GM23338 (cell line): ENCODE results near the gene ABCA5. TPM values are rescaled to one million over a fixed set of nuclear protein-coding genes. Genes with fewer than 3 reads are reported as not detected.

ENCODE experiments used
- ATAC-seq: fragments of 200-7000 bp; cut with Tn5 transposase; 3 replicates; pipeline ENCODE4 v1.9.1; 2020
- DNase-seq: peaks from one replicate; pipeline ENCODE4 v3.0.0-alpha.2; 2015; ENCODE audit warnings: low spot score
- H2AFZ ChIP-seq: fragments of 200-600 bp; sonication (generic); 2 replicates; pipeline ENCODE4 v1.8.0; 2016; ENCODE audit warnings: antibody characterized with exemption, mild to moderate bottlenecking, moderate library complexity
- H3F3A ChIP-seq: fragments of 200-600 bp; sonication (generic); replicated peaks from 2 replicates; pipeline ENCODE4 v1.8.0; 2017; ENCODE audit warnings: antibody characterized with exemption, mixed run types, low read depth
- H3K27ac ChIP-seq: fragments of 200-600 bp; sonication (generic); 2 replicates; pipeline ENCODE4 v1.6.1; 2016; ENCODE audit warnings: low read depth
- H3K27me3 ChIP-seq: fragments of 200-600 bp; sonication (generic); 2 replicates; pipeline ENCODE4 v1.8.0; 2016; ENCODE audit warnings: mild to moderate bottlenecking, mixed run types, moderate library complexity; ENCODE audit not compliant: insufficient read depth
- H3K36me3 ChIP-seq: fragments of 200-600 bp; sonication (generic); 2 replicates; pipeline ENCODE4 v1.8.0; 2016; ENCODE audit warnings: mild to moderate bottlenecking; ENCODE audit not compliant: insufficient read depth
- H3K4me1 ChIP-seq: fragments of 200-600 bp; sonication (generic); 2 replicates; pipeline ENCODE4 v1.8.0; 2016; ENCODE audit warnings: mild to moderate bottlenecking, moderate library complexity; ENCODE audit not compliant: insufficient read depth
- H3K4me2 ChIP-seq: fragments of 200-600 bp; sonication (generic); 2 replicates; pipeline ENCODE4 v1.7.1; 2017; ENCODE audit warnings: mixed run types
- H3K4me3 ChIP-seq: fragments of 200-600 bp; sonication (generic); 2 replicates; pipeline ENCODE4 v1.6.1; 2016; ENCODE audit warnings: mixed run types
- H3K79me2 ChIP-seq: fragments of 200-600 bp; sonication (generic); replicated peaks from 2 replicates; pipeline ENCODE4 v1.8.0; 2017; ENCODE audit warnings: mild to moderate bottlenecking; ENCODE audit not compliant: insufficient read depth
- H3K9me2 ChIP-seq: fragments of 200-600 bp; sonication (generic); 2 replicates; pipeline ENCODE4 v1.8.0; 2017; ENCODE audit not compliant: insufficient read depth
- H4K20me1 ChIP-seq: fragments of 200-600 bp; sonication (generic); replicated peaks from 2 replicates; pipeline ENCODE4 v1.8.0; 2017; ENCODE audit warnings: mild to moderate bottlenecking; ENCODE audit not compliant: insufficient read depth
- H3K27ac Mint-ChIP-seq: 2 replicates; pipeline ENCODE4 v1.8.0; 2020; ENCODE audit warnings: inconsistent platforms, mild to moderate bottlenecking, moderate library complexity, mixed read lengths
- H3K27me3 Mint-ChIP-seq: 3 replicates; pipeline ENCODE4 v1.8.0; 2022; ENCODE audit warnings: low read depth, mild to moderate bottlenecking, moderate library complexity, mixed read lengths, inconsistent platforms; ENCODE audit not compliant: insufficient read depth, poor library complexity
- H3K36me3 Mint-ChIP-seq: 3 replicates; pipeline ENCODE4 v1.8.0; 2021; ENCODE audit warnings: low read depth, mild to moderate bottlenecking, inconsistent platforms, moderate library complexity, mixed read lengths
- H3K4me1 Mint-ChIP-seq: 3 replicates; pipeline ENCODE4 v1.8.0; 2020; ENCODE audit warnings: mild to moderate bottlenecking, inconsistent platforms, mixed read lengths
- H3K4me3 Mint-ChIP-seq: 3 replicates; pipeline ENCODE4 v1.8.0; 2021; ENCODE audit warnings: moderate library complexity, mild to moderate bottlenecking, inconsistent platforms, mixed read lengths
- H3K9me3 Mint-ChIP-seq: 3 replicates; pipeline ENCODE4 v1.8.0; 2020; ENCODE audit warnings: moderate library complexity, mild to moderate bottlenecking, inconsistent platforms, mixed read lengths
- CREB1 ChIP-seq: fragments of 250-450 bp; sonication (Bioruptor Pico); IDR thresholded peaks from 2 replicates; pipeline ENCODE4 v1.5.0; 2020; ENCODE audit warnings: low read depth, mild to moderate bottlenecking, moderate library complexity
- CTCF ChIP-seq, 2 experiments: fragments of 200-600 bp in 1 of 2; sonication (generic) in 1 of 2; conservative IDR thresholded peaks; 2 replicates each; pipeline versions ENCODE4 v1.5.1 to v1.6.1; 2016 to 2017; ENCODE audit warnings: antibody characterized with exemption in 2 of 2, low read depth in 2 of 2, mild to moderate bottlenecking in 2 of 2, moderate library complexity in 1 of 2
- ETS1 ChIP-seq: IDR thresholded peaks from 2 replicates; pipeline ENCODE4 v1.6.1; 2016; ENCODE audit warnings: antibody characterized with exemption
- EZH2 ChIP-seq: fragments of 200-600 bp; sonication (generic); IDR thresholded peaks from one replicate; pipeline ENCODE4 v1.8.0; 2017; ENCODE audit warnings: antibody characterized with exemption, mild to moderate bottlenecking, low read depth; ENCODE audit not compliant: unreplicated experiment
- EZH2phosphoT487 ChIP-seq: fragments of 200-600 bp; sonication (generic); IDR thresholded peaks from one replicate; pipeline ENCODE4 v1.8.1; 2018; ENCODE audit warnings: antibody characterized with exemption; ENCODE audit not compliant: unreplicated experiment
- JUNB ChIP-seq: IDR thresholded peaks from one replicate; pipeline ENCODE4 v1.6.1; 2016; ENCODE audit warnings: antibody characterized with exemption; ENCODE audit not compliant: unreplicated experiment
- NANOG ChIP-seq: IDR thresholded peaks from 2 replicates; pipeline ENCODE4 v1.6.1; 2016; ENCODE audit warnings: antibody characterized with exemption, borderline replicate concordance
- POLR2AphosphoS5 ChIP-seq: IDR thresholded peaks from 2 replicates; pipeline ENCODE4 v1.6.1; 2016; ENCODE audit warnings: antibody characterized with exemption, low read depth
- REST ChIP-seq: IDR thresholded peaks from one replicate; pipeline ENCODE4 v1.6.1; 2018; ENCODE audit warnings: antibody characterized with exemption; ENCODE audit not compliant: unreplicated experiment
- STAT1 ChIP-seq: IDR thresholded peaks from one replicate; pipeline ENCODE4 v1.6.1; 2016; ENCODE audit warnings: antibody characterized with exemption; ENCODE audit not compliant: unreplicated experiment
- ZNF114 ChIP-seq: fragments of 250-450 bp; sonication (Bioruptor Pico); IDR thresholded peaks from 2 replicates; pipeline ENCODE4 v1.5.0; 2020; ENCODE audit warnings: mild to moderate bottlenecking, moderate library complexity
- ZNF331 ChIP-seq: fragments of 250-450 bp; sonication (Bioruptor Pico); IDR thresholded peaks from 2 replicates; pipeline ENCODE4 v1.5.0; 2020; ENCODE audit warnings: low read depth, mild to moderate bottlenecking, moderate library complexity
- ZNF462 ChIP-seq: fragments of 250-450 bp; sonication (Bioruptor Pico); IDR thresholded peaks from 2 replicates; pipeline ENCODE4 v1.5.0; 2020; ENCODE audit warnings: mild to moderate bottlenecking, moderate library complexity
- polyA plus RNA-seq: library from polyadenylated mRNA; unstranded; fragments of >200 nt; fragmentation: Nextera tagmentation; extraction: Ambion mirVana; gene quantifications from 2 replicates; pipeline ENCODE4 v1.2.1, GENCODE V29; 2016
- total RNA-seq: library from RNA; depleted of rRNA; stranded (reverse); fragments of >200 nt; shearing (Covaris generic); gene quantifications from 2 replicates; pipeline ENCODE4 v1.2.3, GENCODE V29; 2014

ABCA5 gene
- total and polyA plus RNA-seq, 2 experiments from 2014 or later: 3.1 to 3.4 TPM

DNA sequence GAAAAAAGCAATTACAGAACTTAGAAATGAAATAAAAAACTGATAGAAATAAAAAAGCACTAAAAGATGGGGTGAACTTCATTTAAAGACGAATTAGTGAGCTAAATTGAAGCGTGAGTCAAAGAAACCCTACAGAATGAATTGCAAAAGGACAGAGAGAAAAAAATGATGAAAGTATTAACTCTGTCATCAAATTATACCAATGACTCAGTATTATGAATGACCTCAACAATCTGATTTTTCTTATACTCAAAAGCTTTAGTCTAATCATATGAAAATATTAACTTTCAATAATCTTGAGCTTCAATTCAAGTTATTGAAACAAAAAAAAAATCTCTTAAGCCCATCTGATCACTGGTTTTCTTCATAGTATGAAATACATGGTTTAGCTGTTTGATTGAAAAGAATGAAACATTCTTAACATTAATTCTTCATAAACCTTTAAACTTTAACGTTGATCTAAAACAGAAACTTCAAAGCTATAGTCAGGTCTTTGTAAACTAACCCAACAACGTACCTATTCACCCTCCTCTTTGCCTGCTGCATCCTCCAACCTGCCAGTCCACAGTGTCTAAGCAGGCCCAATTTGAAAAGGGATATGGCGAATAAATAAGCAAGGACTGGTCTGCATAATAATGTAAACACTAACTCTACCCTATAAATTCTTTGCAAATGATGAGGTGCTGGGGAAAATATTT is 6.6 kb downstream of the ABCA5 start:
- Histone ChIP-seq H3F3A (no peaks in the 10 kb centered on the region), H3K27ac (peak overlapping the region; percentile 51), H3K27me3 (peaks cover 12% of the 10 kb centered on the region), H3K9me2 (no peaks in the 10 kb centered on the region), H3K4me2 (peak overlapping the region; percentile 63), H3K36me3 (no peaks in the 10 kb centered on the region), H4K20me1 (no peaks in the 10 kb centered on the region), H2AFZ (no peak overlapping the region), H3K79me2 (no peaks in the 10 kb centered on the region), H3K4me1 (peaks cover 39% of the 10 kb centered on the region), H3K4me3 (peak overlapping the region; percentile 8; the same call in 1 of the 2 replicates)
- peaks cover 19% of the 10 kb centered on the region for H3K4me1 Mint-ChIP-seq
- no peak overlapping the region for H3K27ac Mint-ChIP-seq
- DNase-seq (no peak), ATAC-seq (peak; percentile 73)
- no peak for TF ChIP-seq REST
- no peak for TF ChIP-seq EZH2phosphoT487
- TF ChIP-seq CREB1 (CRISPR knock-in tag): no peak
- no peak for TF ChIP-seq CTCF (conservative IDR thresholded peaks at IDR 0.05; ENCODE audit: low read depth in 2 of 2)
- TF ChIP-seq POLR2AphosphoS5: no peak
- TF ChIP-seq ETS1: no peak
- no peak for TF ChIP-seq NANOG
- no peak for TF ChIP-seq ZNF114
- no peak for TF ChIP-seq JUNB
- TF ChIP-seq STAT1: no peak
- TF ChIP-seq ZNF462 (CRISPR knock-in tag): no peak
- TF ChIP-seq ZNF331 (CRISPR knock-in tag): no peak
- TF ChIP-seq EZH2: no peak
- H3K4me3 Mint-ChIP-seq: no peak overlapping the region; the same call in 2 of the 3 replicates
- H3K36me3 Mint-ChIP-seq: no peaks in the 10 kb centered on the region
- H3K9me3 Mint-ChIP-seq: no peaks in the 10 kb centered on the region
- peaks cover 1% of the 10 kb centered on the region for H3K27me3 Mint-ChIP-seq
